Activated B cell treated with CpG ODN at 0.5 μM for 24 hours (primary cell): ENCODE results near the gene RABL6. TPM values are rescaled to one million over a fixed set of nuclear protein-coding genes. Genes with fewer than 3 reads are reported as not detected.

Experiments
- ATAC-seq: fragments of 200-7000 bp; cut with Tn5 transposase; one replicate; pipeline ENCODE4 v1.10.0; 2021; ENCODE audit warnings: low read depth, mild to moderate bottlenecking, moderate library complexity
- CTCF ChIA-PET: fragments of 350-600 bp; sonication (Branson Sonifier 250); formaldehyde crosslinking; loops from one replicate; lab custom pipeline; 2021; ENCODE audit warnings: antibody characterized with exemption; lab: Charles Lee
- POLR2A ChIA-PET: fragments of 350-600 bp; sonication (Branson Sonifier 250); formaldehyde crosslinking; loops from one replicate; lab custom pipeline; 2021; ENCODE audit warnings: antibody characterized with exemption; lab: Charles Lee
- DNase-seq: peaks from one replicate; pipeline ENCODE4 v3.0.0; 2022
- H3K27ac Mint-ChIP-seq: one replicate; pipeline ENCODE4 v1.8.0; 2020; ENCODE audit warnings: mixed read lengths
- H3K27me3 Mint-ChIP-seq: one replicate; pipeline ENCODE4 v1.8.0; 2021; ENCODE audit warnings: mixed read lengths
- H3K36me3 Mint-ChIP-seq: one replicate; pipeline ENCODE4 v1.8.0; 2021; ENCODE audit warnings: low read depth, mixed read lengths
- H3K4me1 Mint-ChIP-seq: one replicate; pipeline ENCODE4 v1.8.0; 2021; ENCODE audit warnings: mixed read lengths
- H3K4me3 Mint-ChIP-seq: one replicate; pipeline ENCODE4 v1.8.0; 2020; ENCODE audit warnings: mild to moderate bottlenecking, mixed read lengths
- H3K9me3 Mint-ChIP-seq: one replicate; pipeline ENCODE4 v1.8.0; 2020; ENCODE audit warnings: mixed read lengths
- CTCF ChIP-seq: fragments of 200-600 bp; IDR thresholded peaks from one replicate; pipeline ENCODE4 v1.8.0; 2022; ENCODE audit warnings: antibody characterized with exemption, mild to moderate bottlenecking
- intact Hi-C: fragments of 100-400 bp; cut with micrococcal nuclease; formaldehyde crosslinking; loops from one replicate; pipeline ENCODE4 v1.15.1; 2024
- total RNA-seq: library from RNA; stranded (reverse); gene quantifications from 2 replicates; pipeline ENCODE4 v1.2.3, GENCODE V29; 2022

Gene RABL6
- total RNA-seq, 1 donor from 2014 or later, result 75.0 TPM

GRCh38 chr9:136790640-136791515, 16.9 kb upstream of the RABL6 start, which contains the start of gene TMEM141:
TMEM141 (plus strand) TSS chr9:136791344; CDS start chr9:136791371, 27 bp downstream.
- H3K27ac Mint-ChIP-seq, result peak within 1 kb of the TSS; percentile 90
- intact Hi-C loops, result loop anchor here (1.0 to 10.0 kb wide), 13 partner anchors 9 to 764 kb away; partner anchors contain the start of genes AJM1, FBXW5, MAN1B1 and MRPL41
- H3K4me3 Mint-ChIP-seq, result peak within 1 kb of the TSS; percentile 86
- ChIA-PET CTCF (interaction anchor here (0.6 to 6.8 kb wide), 2 partner anchors 12 to 244 kb away, joined by 3 to 58 read pairs; no protein-coding TSS in a partner anchor), POLR2A (interaction anchor here (0.5 to 1.2 kb wide), 13 partner anchors 12 to 452 kb away, joined by 3 to 5 read pairs (median 4); partner anchors contain the start of genes FUT7 and TUBB4B)
- no peak for TF ChIP-seq CTCF
- ATAC-seq (peak; percentile 87), DNase-seq (peak; percentile 99)
- H3K36me3 Mint-ChIP-seq, result peaks cover 5% of the 10 kb centered on the region
- peaks cover 20% of the 10 kb centered on the region for H3K4me1 Mint-ChIP-seq
- no peaks in the 10 kb centered on the region for H3K9me3 Mint-ChIP-seq
- no peaks in the 10 kb centered on the region for H3K27me3 Mint-ChIP-seq

GRCh38 chr9:136791516-136792276, 16.1 kb upstream of the RABL6 start:
- Mint-ChIP-seq H3K9me3 (no peaks in the 10 kb centered on the region), H3K4me1 (peaks cover 27% of the 10 kb centered on the region), H3K36me3 (peaks cover 5% of the 10 kb centered on the region), H3K27me3 (no peaks in the 10 kb centered on the region), H3K4me3 (peak overlapping the region; percentile 86), H3K27ac (peak overlapping the region; percentile 90)
- peak; percentile 54 for TF ChIP-seq CTCF
- ChIA-PET CTCF (interaction anchor here (0.6 to 2.7 kb wide), 4 partner anchors 34 to 243 kb away, joined by 3 to 13 read pairs (median 3); partner anchors contain the start of genes AJM1 and LCN8), POLR2A (interaction anchor here (0.6 to 1.3 kb wide), 3 partner anchors 16 to 420 kb away, joined by 3 to 5 read pairs (median 3); partner anchors contain the start of gene RABL6)
- intact Hi-C loops, result loop anchor here (1.0 to 10.0 kb wide), 13 partner anchors 9 to 763 kb away; partner anchors contain the start of genes AJM1, FBXW5, MAN1B1 and MRPL41
- ATAC-seq (peak; percentile 2), DNase-seq (peak; percentile 59)

DNA sequence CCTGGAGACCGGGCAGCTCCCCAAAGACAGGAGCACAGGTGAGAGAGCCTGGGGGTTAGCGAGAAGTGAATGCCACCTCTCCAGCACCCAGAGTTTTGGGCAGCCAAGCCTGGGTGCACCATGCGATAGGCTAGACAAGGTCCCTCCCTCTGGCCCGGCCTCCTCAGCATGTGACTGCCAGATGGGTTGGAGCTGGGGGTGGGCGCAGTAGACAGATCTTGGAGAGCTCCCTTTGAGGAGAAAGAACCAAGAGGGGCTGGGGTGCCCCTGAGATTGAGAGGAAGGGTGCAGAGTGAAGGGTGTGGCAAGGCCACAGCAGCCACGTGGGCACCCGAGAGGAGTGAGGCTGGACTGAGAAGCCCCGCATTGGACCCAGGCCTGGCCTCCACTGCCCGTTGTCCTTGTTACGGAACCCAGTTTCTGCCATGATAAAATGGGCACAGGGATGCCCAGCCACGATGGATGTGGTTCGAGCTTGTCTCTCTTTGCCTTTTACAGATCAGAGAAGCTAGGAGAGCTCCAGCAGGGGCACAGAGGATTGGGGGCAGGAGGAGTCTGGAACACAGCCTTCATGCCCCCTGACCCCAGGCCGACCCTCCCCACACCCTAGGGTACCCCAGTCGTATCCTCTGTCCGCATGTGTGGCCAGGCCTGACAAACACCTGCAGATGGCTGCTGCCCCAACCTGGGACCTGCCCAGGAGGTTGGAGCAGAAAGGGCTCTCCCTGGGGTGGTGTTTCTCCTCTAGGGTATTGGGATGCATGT, 15.2 kb upstream of the RABL6 start:
- intact Hi-C loops, result loop anchor here (10.0 kb wide), 1 partner anchor 762 kb away; the partner anchor contains the start of genes MRPL41 and PNPLA7
- peak overlapping the region; percentile 90 for H3K27ac Mint-ChIP-seq
- CTCF ChIA-PET, result interaction anchor here (0.6 to 2.7 kb wide), 4 partner anchors 35 to 243 kb away, joined by 3 to 13 read pairs (median 3); partner anchors contain the start of genes AJM1 and LCN8

More for the DNA sequence above, 15.2 kb upstream of the RABL6 start:
- peaks cover 27% of the 10 kb centered on the region for H3K4me1 Mint-ChIP-seq
- POLR2A ChIA-PET, result interaction anchor here (0.6 to 1.3 kb wide), 2 partner anchors 15 to 419 kb away, joined by 3 read pairs; partner anchors contain the start of gene RABL6
- DNase-seq (no peak), ATAC-seq (no peak)
- H3K36me3 Mint-ChIP-seq, result peaks cover 5% of the 10 kb centered on the region
- peaks cover 3% of the 10 kb centered on the region for H3K27me3 Mint-ChIP-seq
- H3K4me3 Mint-ChIP-seq, result peak overlapping the region; percentile 48
- no peaks in the 10 kb centered on the region for H3K9me3 Mint-ChIP-seq
- TF ChIP-seq CTCF, result no peak
